ENCODE results near the gene CDC42BPA. TPM values are rescaled to one million over a fixed set of nuclear protein-coding genes. Genes with fewer than 3 reads are reported as not detected.

Gene CDC42BPA
- total and polyA plus RNA-seq, 2 of the 8 experiments (the other 6 are each of a cell fraction or from before 2014, with no cell fraction given), result 7.1 to 28.5 TPM

DNA sequence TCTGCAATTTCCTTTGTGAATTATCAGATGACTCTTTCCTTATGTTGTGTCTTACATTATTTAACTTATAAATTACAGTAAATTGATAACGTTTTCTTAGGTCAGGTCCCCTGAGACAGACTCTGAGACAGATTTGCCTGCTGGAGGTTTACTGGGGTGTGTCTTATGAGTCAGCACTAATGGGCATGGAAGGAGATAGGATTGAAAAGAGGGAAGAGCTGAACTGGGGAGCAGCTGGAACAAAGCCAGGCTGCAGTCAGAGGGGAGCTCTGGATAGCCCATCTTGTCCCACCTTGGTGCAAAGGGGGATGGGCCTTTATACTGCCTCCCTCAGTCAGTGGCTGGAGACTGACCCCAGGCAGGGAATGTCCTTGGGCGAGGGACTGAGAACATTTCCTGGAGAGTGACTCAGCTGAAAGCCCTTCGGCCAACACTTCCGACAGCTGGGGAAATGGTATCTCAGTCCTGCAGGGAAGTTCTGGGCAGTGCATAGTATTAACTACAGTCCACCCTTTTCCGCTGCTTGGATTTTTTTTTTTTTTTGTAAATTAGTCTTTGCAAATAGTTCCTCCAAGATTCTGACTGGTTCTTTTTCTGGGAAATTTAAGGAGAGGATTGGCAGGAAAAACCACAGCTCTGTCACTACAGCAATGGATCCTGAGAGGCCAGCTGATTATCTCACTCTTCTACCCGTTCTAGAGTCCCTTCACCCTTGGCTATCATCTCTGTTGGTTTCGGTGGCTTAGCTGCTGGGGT is 39.1 kb upstream of the CDC42BPA start (continued):
- TF ChIP-seq, protein P1, sequence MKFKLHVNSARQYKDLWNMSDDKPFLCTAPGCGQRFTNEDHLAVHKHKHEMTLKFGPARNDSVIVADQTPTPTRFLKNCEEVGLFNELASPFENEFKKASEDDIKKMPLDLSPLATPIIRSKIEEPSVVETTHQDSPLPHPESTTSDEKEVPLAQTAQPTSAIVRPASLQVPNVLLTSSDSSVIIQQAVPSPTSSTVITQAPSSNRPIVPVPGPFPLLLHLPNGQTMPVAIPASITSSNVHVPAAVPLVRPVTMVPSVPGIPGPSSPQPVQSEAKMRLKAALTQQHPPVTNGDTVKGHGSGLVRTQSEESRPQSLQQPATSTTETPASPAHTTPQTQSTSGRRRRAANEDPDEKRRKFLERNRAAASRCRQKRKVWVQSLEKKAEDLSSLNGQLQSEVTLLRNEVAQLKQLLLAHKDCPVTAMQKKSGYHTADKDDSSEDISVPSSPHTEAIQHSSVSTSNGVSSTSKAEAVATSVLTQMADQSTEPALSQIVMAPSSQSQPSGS (IDR thresholded peaks at IDR 0.05; ENCODE audit: low read length), result no peak

All from H1 (cell line).